B cell (primary cell): Measurements from ENCODE around the gene TEAD1.

ENCODE experiments used
- EZH2 ChIP-seq: IDR thresholded peaks from 2 replicates; pipeline ENCODE4 v1.6.1; 2012; ENCODE audit warnings: borderline replicate concordance, low read depth, mild to moderate bottlenecking, moderate library complexity, low read length; ENCODE audit not compliant: insufficient read depth, poor library complexity, severe bottlenecking
- TF ChIP-seq, protein P1 (sequence below): fragments of 200-600 bp; IDR thresholded peaks from one replicate; pipeline ENCODE4 v1.8.0; 2022; ENCODE audit warnings: antibody characterized with exemption, mild to moderate bottlenecking

DNA sequence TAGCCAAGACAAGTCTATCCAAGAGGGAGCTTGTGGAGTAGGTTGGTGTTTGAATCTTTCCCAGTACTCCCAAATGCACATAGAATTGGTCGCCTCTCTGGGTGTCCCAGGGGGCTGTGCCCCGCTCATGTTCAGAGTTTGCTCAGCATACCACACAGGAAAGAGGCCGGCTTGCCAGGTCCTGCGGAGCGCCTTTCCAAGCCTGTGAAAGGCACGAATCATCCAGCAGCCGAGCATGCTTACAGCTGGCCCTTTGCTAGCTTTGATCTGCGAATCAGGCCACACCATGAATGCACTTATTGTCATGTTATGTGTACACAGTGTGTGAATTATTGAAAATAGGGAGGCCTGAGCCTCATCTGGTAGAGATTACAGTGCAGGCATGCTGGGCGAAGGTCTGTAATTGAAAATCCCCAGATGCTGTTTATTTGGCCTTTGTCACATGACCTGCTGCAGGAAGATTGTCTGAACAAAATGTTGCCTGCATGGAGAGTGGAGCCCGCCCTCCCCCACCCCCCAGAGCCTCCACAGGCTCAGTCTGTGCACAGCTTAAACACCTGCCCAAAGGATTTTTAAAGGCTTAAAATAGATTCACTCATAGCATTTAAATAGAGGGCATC is 171.6 kb downstream of the TEAD1 start:
- TF ChIP-seq, protein P1, sequence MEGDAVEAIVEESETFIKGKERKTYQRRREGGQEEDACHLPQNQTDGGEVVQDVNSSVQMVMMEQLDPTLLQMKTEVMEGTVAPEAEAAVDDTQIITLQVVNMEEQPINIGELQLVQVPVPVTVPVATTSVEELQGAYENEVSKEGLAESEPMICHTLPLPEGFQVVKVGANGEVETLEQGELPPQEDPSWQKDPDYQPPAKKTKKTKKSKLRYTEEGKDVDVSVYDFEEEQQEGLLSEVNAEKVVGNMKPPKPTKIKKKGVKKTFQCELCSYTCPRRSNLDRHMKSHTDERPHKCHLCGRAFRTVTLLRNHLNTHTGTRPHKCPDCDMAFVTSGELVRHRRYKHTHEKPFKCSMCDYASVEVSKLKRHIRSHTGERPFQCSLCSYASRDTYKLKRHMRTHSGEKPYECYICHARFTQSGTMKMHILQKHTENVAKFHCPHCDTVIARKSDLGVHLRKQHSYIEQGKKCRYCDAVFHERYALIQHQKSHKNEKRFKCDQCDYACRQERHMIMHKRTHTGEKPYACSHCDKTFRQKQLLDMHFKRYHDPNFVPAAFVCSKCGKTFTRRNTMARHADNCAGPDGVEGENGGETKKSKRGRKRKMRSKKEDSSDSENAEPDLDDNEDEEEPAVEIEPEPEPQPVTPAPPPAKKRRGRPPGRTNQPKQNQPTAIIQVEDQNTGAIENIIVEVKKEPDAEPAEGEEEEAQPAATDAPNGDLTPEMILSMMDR: no peak
- no peak for TF ChIP-seq EZH2
